H1 (cell line): ENCODE results near the gene RUFY3. TPM values are rescaled to one million over a fixed set of nuclear protein-coding genes. Genes with fewer than 3 reads are reported as not detected.

ENCODE experiments used
- CTBP2 ChIP-seq: IDR thresholded peaks from 2 replicates; pipeline ENCODE4 v1.7.0; 2011; ENCODE audit warnings: borderline replicate concordance, mild to moderate bottlenecking, moderate library complexity, mixed read lengths, low read length; ENCODE audit not compliant: insufficient read depth, insufficient read length
- JUN ChIP-seq: IDR thresholded peaks from 2 replicates; pipeline ENCODE4 v1.6.1; 2011; ENCODE audit warnings: low read depth, mild to moderate bottlenecking, improper control_type of control experiment, low read length
- polyA plus RNA-seq, 7 experiments: library from polyadenylated mRNA; depleted of rRNA in 3 of 7; stranded (reverse) in 5 of 7; unstranded in 2 of 7; fragments of >200 nt in 5 of 7; fragments of 200-250 nt in 2 of 7; gene quantifications; 1 replicate in 5 of 7; 2 replicates in 1 of 7; 4 replicates in 1 of 7; pipeline versions ENCODE4 v1.2.1 to v1.2.3, GENCODE V29; 2011 to 2013; ENCODE audit warnings: missing spikeins in 2 of 7, mixed read lengths in 2 of 7
- total RNA-seq: library from RNA; stranded (reverse); fragmentation: NEBNext Ultra II Directional; extraction: Animal tissue kit (Norgen Biotek cat#: 25700); gene quantifications from 2 replicates; pipeline ENCODE4 v1.2.1, GENCODE V29; 2021

Gene RUFY3
- total and polyA plus RNA-seq, 2 of the 8 experiments (the other 6 are each of a cell fraction or from before 2014, with no cell fraction given), result 7.8 to 33.1 TPM

- TF ChIP-seq CTBP2, result no peak
- TF ChIP-seq JUN, result no peak
These were observed 15.2 kb upstream of the RUFY3 start (continued) for GRCh38 chr4:70706516-70706915.
